ENCODE results near the gene DIP2C. TPM values are rescaled to one million over a fixed set of nuclear protein-coding genes. Genes with fewer than 3 reads are reported as not detected.

Gene DIP2C
- total RNA-seq, 1 donor from 2014 or later: 10.1 TPM

GRCh38 chr10:310976-311639 is 378.4 kb downstream of the DIP2C start:
- no peak overlapping the region for H3K4me3 ChIP-seq

GRCh38 chr10:310371-310770 is 379.1 kb downstream of the DIP2C start:
- Histone ChIP-seq H3K4me2 (no peak overlapping the region), H3K9ac (no peak overlapping the region), H3K36me3 (no peaks in the 10 kb centered on the region), H2AFZ (replicated peaks) (no peak overlapping the region), H3K9me3 (ENCODE audit: low read depth) (no peaks in the 10 kb centered on the region), H4K20me1 (ENCODE audit: low read depth) (no peaks in the 10 kb centered on the region), H3K4me3 (no peak overlapping the region), H3K27ac (no peak overlapping the region), H3K79me2 (ENCODE audit: low read depth) (no peaks in the 10 kb centered on the region), H3K27me3 (no peaks in the 10 kb centered on the region), H3K4me1 (peaks cover 8% of the 10 kb centered on the region), H3F3A (ENCODE audit: low read depth) (no peaks in the 10 kb centered on the region)
- Mint-ChIP-seq H3K4me3 (no peak overlapping the region), H3K4me1 (peaks cover 13% of the 10 kb centered on the region), H3K36me3 (peaks cover 7% of the 10 kb centered on the region), H3K27me3 (ENCODE audit: insufficient read depth, low read depth) (no peaks in the 10 kb centered on the region), H3K27ac (no peak overlapping the region), H3K9me3 (no peaks in the 10 kb centered on the region)
- TF ChIP-seq EZH2phosphoT487 (IDR thresholded peaks at IDR 0.05) (no peak), CTCF (IDR thresholded peaks at IDR 0.05) (no peak), EZH2 (IDR thresholded peaks at IDR 0.05) (no peak)
- no peak for DNase-seq (ENCODE audit: low spot score)

More at GRCh38 chr10:310976-311639, 378.4 kb downstream of the DIP2C start:
- DNase-seq (ENCODE audit: low spot score): no peak
- Mint-ChIP-seq H3K4me1 (peaks cover 13% of the 10 kb centered on the region), H3K27ac (no peak overlapping the region), H3K36me3 (peaks cover 7% of the 10 kb centered on the region), H3K4me3 (no peak overlapping the region), H3K9me3 (no peaks in the 10 kb centered on the region), H3K27me3 (ENCODE audit: insufficient read depth, low read depth) (no peaks in the 10 kb centered on the region)
- H4K20me1 ChIP-seq (ENCODE audit: low read depth): no peaks in the 10 kb centered on the region
- H3F3A ChIP-seq (ENCODE audit: low read depth): no peaks in the 10 kb centered on the region
- no peaks in the 10 kb centered on the region for H3K36me3 ChIP-seq
- H3K9me3 ChIP-seq (ENCODE audit: low read depth): no peaks in the 10 kb centered on the region
- peaks cover 8% of the 10 kb centered on the region for H3K4me1 ChIP-seq
- H2AFZ ChIP-seq (replicated peaks): no peak overlapping the region
- H3K79me2 ChIP-seq (ENCODE audit: low read depth): no peaks in the 10 kb centered on the region
- TF ChIP-seq EZH2 (IDR thresholded peaks at IDR 0.05) (no peak), CTCF (IDR thresholded peaks at IDR 0.05) (no peak), EZH2phosphoT487 (IDR thresholded peaks at IDR 0.05) (no peak)
- no peaks in the 10 kb centered on the region for H3K27me3 ChIP-seq
- no peak overlapping the region for H3K9ac ChIP-seq
- no peak overlapping the region for H3K27ac ChIP-seq
- H3K4me2 ChIP-seq: no peak overlapping the region

- peaks cover 8% of the 10 kb centered on the region for H3K4me1 ChIP-seq
- no peak for TF ChIP-seq EZH2phosphoT487 (IDR thresholded peaks at IDR 0.05)
- no peak for TF ChIP-seq CTCF (IDR thresholded peaks at IDR 0.05)
- TF ChIP-seq EZH2 (IDR thresholded peaks at IDR 0.05): no peak
- no peaks in the 10 kb centered on the region for H3K36me3 ChIP-seq
- no peaks in the 10 kb centered on the region for H3F3A ChIP-seq (ENCODE audit: low read depth)
- peaks cover 11% of the 10 kb centered on the region for H3K4me1 Mint-ChIP-seq
- H3K27ac Mint-ChIP-seq: no peak overlapping the region
- H3K4me2 ChIP-seq: no peak overlapping the region
- H3K9me3 Mint-ChIP-seq: no peaks in the 10 kb centered on the region
- no peaks in the 10 kb centered on the region for H3K27me3 ChIP-seq
- H3K36me3 Mint-ChIP-seq: peaks cover 8% of the 10 kb centered on the region
- no peak overlapping the region for H3K27ac ChIP-seq
- H3K4me3 Mint-ChIP-seq: no peak overlapping the region
- H3K4me3 ChIP-seq: no peak overlapping the region
- H2AFZ ChIP-seq (replicated peaks): no peak overlapping the region
- H3K27me3 Mint-ChIP-seq (ENCODE audit: insufficient read depth, low read depth): no peaks in the 10 kb centered on the region
- no peak overlapping the region for H3K9ac ChIP-seq
- no peak for DNase-seq (ENCODE audit: low spot score)
- no peaks in the 10 kb centered on the region for H4K20me1 ChIP-seq (ENCODE audit: low read depth)
- H3K9me3 ChIP-seq (ENCODE audit: low read depth): no peaks in the 10 kb centered on the region
- H3K79me2 ChIP-seq (ENCODE audit: low read depth): no peaks in the 10 kb centered on the region
Measured at GRCh38 chr10:308572-309085, 380.8 kb downstream of the DIP2C start.

Measured in neural progenitor cell (in vitro differentiated cells).